Colonic mucosa (tissue), 4 donors: ENCODE measurements around the gene UBTF. TPM values are rescaled to one million over a fixed set of nuclear protein-coding genes. Genes with fewer than 3 reads are reported as not detected.

ENCODE experiments used
- DNase-seq: peaks from one replicate; pipeline ENCODE4 v3.0.0-alpha.2; 2020
- H3K27ac ChIP-seq: fragments of 200-600 bp; one replicate; pipeline ENCODE4 v1.8.0; 2021
- H3K27me3 ChIP-seq: fragments of 200-600 bp; one replicate; pipeline ENCODE4 v1.8.0; 2021
- H3K36me3 ChIP-seq: fragments of 200-600 bp; one replicate; pipeline ENCODE4 v1.8.0; 2021
- H3K4me1 ChIP-seq: fragments of 200-600 bp; one replicate; pipeline ENCODE4 v1.8.0; 2021; ENCODE audit warnings: mild to moderate bottlenecking
- H3K4me3 ChIP-seq: fragments of 200-600 bp; one replicate; pipeline ENCODE4 v1.8.0; 2021
- H3K9ac ChIP-seq, 2 donors: one replicate each; pipeline ENCODE4 v1.7.0; 2013; ENCODE audit warnings: control low read depth in 2 of 2, low read depth in 2 of 2, low read length in 2 of 2
- H3K9me3 ChIP-seq: fragments of 200-600 bp; one replicate; pipeline ENCODE4 v1.8.0; 2021
- intact Hi-C: fragments of 100-400 bp; cut with DNase I; formaldehyde crosslinking; loops from one replicate; pipeline ENCODE4 v1.14.1; 2022
- microRNA-seq: library from miRNA; unstranded; fragments of <30 nt; microRNA quantifications from one replicate; pipeline ENCODE4, GENCODE V29; 2019
- total RNA-seq, 2 donors: library from RNA; stranded (reverse); fragmentation: NEBNext Ultra II Directional in 1 of 2; extraction: Animal tissue kit (Norgen Biotek cat#: 25700) in 1 of 2; gene quantifications; one replicate each; pipeline ENCODE4 v1.2.1, GENCODE V29; 2021
- TF ChIP-seq, protein P1 (sequence below): fragments of 200-600 bp; IDR thresholded peaks from one replicate; pipeline ENCODE4 v1.8.0; 2022; ENCODE audit warnings: antibody characterized with exemption, mild to moderate bottlenecking
- donor health status: healthy.
- donor health status: DM: no; HTN: no; CAD: no.
- donor health status: DM: no; HTN: no; CAD: no.

The UBTF gene
- total RNA-seq, 2 donors from 2014 or later: 44.7 to 84.1 TPM

DNA sequence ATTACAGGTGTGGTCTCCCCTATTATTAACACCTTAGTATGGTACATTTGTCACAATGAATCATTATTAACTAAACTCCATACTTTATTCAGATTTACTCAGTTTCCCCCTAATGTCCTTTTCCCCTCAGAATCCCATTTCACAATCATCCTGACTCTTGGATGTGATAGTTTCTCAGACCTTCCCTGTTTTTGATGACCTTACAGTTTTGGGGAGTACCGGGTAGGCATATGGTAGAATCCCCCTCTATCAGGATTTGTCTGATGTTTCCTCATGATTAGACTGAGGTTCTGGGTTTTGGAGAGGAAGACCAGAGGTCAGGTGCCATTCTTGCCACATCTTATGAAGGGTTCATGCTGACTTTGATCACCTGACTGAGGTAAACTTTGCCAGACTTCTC lies 55.0 kb downstream of the UBTF start:
- Histone ChIP-seq H3K27me3 (no peaks in the 10 kb centered on the region), H3K27ac (no peak overlapping the region), H3K4me1 (no peaks in the 10 kb centered on the region), H3K9ac (no peak overlapping the region), H3K4me3 (no peak overlapping the region), H3K36me3 (no peaks in the 10 kb centered on the region), H3K9me3 (no peaks in the 10 kb centered on the region)
- TF ChIP-seq, protein P1, sequence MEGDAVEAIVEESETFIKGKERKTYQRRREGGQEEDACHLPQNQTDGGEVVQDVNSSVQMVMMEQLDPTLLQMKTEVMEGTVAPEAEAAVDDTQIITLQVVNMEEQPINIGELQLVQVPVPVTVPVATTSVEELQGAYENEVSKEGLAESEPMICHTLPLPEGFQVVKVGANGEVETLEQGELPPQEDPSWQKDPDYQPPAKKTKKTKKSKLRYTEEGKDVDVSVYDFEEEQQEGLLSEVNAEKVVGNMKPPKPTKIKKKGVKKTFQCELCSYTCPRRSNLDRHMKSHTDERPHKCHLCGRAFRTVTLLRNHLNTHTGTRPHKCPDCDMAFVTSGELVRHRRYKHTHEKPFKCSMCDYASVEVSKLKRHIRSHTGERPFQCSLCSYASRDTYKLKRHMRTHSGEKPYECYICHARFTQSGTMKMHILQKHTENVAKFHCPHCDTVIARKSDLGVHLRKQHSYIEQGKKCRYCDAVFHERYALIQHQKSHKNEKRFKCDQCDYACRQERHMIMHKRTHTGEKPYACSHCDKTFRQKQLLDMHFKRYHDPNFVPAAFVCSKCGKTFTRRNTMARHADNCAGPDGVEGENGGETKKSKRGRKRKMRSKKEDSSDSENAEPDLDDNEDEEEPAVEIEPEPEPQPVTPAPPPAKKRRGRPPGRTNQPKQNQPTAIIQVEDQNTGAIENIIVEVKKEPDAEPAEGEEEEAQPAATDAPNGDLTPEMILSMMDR: no peak
- no peak for DNase-seq
- intact Hi-C loops: no loop called here

DNA sequence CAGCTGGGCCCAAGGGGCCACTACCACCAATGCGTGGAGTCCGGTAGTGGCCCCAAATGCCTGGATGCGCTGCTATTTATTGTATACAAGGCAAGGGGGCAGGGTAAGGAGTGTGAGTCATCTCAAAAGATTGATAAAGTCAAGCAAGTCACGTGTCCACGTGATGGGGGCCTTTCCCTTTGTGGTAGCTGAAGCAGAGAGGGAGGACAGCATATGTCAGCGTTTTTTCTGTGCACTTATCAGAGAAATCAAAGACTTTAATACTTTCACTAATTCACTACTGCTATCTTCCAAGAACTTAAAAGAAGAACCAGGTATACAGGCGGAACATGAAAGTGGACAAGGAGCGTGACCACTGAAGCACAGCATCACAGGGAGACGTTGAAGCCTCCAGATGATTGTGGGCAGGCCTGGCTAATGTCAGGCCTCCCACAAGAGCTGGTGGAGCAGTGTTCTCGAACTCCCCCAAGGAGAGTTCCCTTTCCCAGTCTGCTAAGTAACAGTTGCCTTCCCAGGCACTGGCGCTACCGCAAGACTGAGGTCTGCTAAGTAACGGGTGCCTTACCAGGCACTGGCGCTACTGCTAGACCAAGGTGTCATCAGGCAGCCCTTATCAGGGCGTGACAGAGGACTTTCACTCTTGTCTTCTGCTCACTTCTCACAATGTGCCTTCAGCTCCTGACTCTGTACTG lies 59.8 kb downstream of the UBTF start:
- H3K4me1 ChIP-seq: no peaks in the 10 kb centered on the region
- H3K4me3 ChIP-seq: no peak overlapping the region
- no peaks in the 10 kb centered on the region for H3K27me3 ChIP-seq
- H3K27ac ChIP-seq: no peak overlapping the region
- intact Hi-C loops: no loop called here
- DNase-seq: no peak
- TF ChIP-seq, protein P1: no peak
- no peaks in the 10 kb centered on the region for H3K36me3 ChIP-seq
- no peaks in the 10 kb centered on the region for H3K9me3 ChIP-seq
- no peak overlapping the region for H3K9ac ChIP-seq

DNA sequence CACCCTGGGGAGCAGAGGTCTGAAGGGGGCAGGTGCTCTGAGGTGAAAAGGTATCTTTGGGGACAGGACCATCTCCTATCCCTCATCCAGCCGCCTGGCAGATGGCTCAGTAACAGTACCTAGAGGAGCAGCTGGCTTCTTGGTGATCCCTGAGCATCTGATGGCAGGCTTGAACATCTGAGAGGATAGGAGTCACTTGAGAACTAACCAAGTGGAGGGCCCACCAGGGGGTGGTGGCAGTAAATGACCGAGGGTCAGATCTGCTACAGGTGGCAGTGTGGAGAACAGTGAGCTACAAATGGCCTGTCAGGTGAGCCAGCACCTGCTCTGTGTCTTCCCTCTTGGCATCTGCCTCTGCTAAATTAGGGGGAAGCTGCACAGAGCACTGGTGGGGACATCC lies 64.0 kb downstream of the UBTF start:
- H3K4me1 ChIP-seq: no peaks in the 10 kb centered on the region
- H3K4me3 ChIP-seq: no peak overlapping the region
- H3K27me3 ChIP-seq: no peaks in the 10 kb centered on the region
- no peaks in the 10 kb centered on the region for H3K36me3 ChIP-seq
- H3K9me3 ChIP-seq: no peaks in the 10 kb centered on the region
- no peak overlapping the region for H3K27ac ChIP-seq
- H3K9ac ChIP-seq: no peak overlapping the region
- DNase-seq: no peak
- TF ChIP-seq, protein P1: no peak
- intact Hi-C loops: no loop called here

Small RNA genes lying within 50 kb of the gene (microRNA-seq; reads per million reads assigned to microRNA genes)
- gene MIR6782: not detected

Other genes with a start within 250 kb of the UBTF start
- gene NAGS, start 215.1 kb downstream of the UBTF start, total RNA-seq: 10 to 100 TPM in 1 of 2 donors, 1 to 10 TPM in 1; 5.2 to 14.0 TPM
- gene TMEM101, start 204.7 kb downstream of the UBTF start, total RNA-seq: 10 to 100 TPM; 26.8 to 33.7 TPM
- gene LSM12, start 153.0 kb downstream of the UBTF start, total RNA-seq: 10 to 100 TPM; 60.9 to 74.3 TPM
- gene G6PC3, start 148.9 kb downstream of the UBTF start, total RNA-seq: 10 to 100 TPM; 28.3 to 44.7 TPM
- gene HDAC5, start 96.0 kb downstream of the UBTF start, total RNA-seq: 10 to 100 TPM; 19.0 to 26.6 TPM
- 10 to 100 TPM in 1 of 2 donors, 1 to 10 TPM in 1; 2.7 to 11.5 TPM for gene HROB, start 77.7 kb downstream of the UBTF start, total RNA-seq
- under 1 TPM in 1 of 2 donors, not detected in 1; 0.32 TPM for gene ASB16, start 49.0 kb downstream of the UBTF start, total RNA-seq
- 10 to 100 TPM; 37.0 to 44.5 TPM for gene TMUB2, start 32.7 kb downstream of the UBTF start, total RNA-seq
- gene ATXN7L3, start 19.8 kb downstream of the UBTF start, total RNA-seq: 10 to 100 TPM; 65.9 to 77.3 TPM
- gene SLC4A1, start 48.5 kb upstream of the UBTF start, total RNA-seq: under 1 TPM in 1 of 2 donors, not detected in 1; 0.27 TPM
- gene RUNDC3A, start 88.9 kb upstream of the UBTF start, total RNA-seq: 1 to 10 TPM in 1 of 2 donors, under 1 TPM in 1; 0.52 to 1.4 TPM
- 100 to 1,000 TPM; 115 to 267 TPM for gene SLC25A39, start 105.1 kb upstream of the UBTF start, total RNA-seq
- gene GRN, start 125.6 kb upstream of the UBTF start, total RNA-seq: 100 to 1,000 TPM; 343 to 466 TPM
- gene FAM171A2, start 144.2 kb upstream of the UBTF start, total RNA-seq: under 1 TPM; 0.64 to 0.72 TPM
- under 1 TPM; 0.37 to 0.69 TPM for gene ITGA2B, start 170.0 kb upstream of the UBTF start, total RNA-seq